H1 (cell line): Measurements from ENCODE around the gene SLC25A6. TPM values are rescaled to one million over a fixed set of nuclear protein-coding genes. Genes with fewer than 3 reads are reported as not detected.

Experiments used
- CTCF ChIA-PET: fragments of 300-600 bp; sonication (Branson Sonifier 250); formaldehyde crosslinking; loops from one replicate; lab custom pipeline; 2021; ENCODE audit not compliant: partially characterized antibody; lab: Charles Lee
- POLR2A ChIA-PET: fragments of 300-600 bp; sonication (Branson Sonifier 250); formaldehyde crosslinking; loops from one replicate; lab custom pipeline; 2021; ENCODE audit warnings: inconsistent platforms; ENCODE audit not compliant: partially characterized antibody; lab: Charles Lee
- DNase-seq, 2 experiments: peaks; one replicate each; pipeline versions ENCODE4 v3.0.0 to v3.0.0-alpha.2; 2010 to 2022; ENCODE audit warnings: low spot score in 2 of 2, low read depth in 1 of 2, mixed read lengths in 1 of 2
- FAIRE-seq: peaks from 2 replicates; lab custom pipeline; 2011; peaks lifted over from hg19 to GRCh38; lab: Jason Lieb, UNC
- H2AFZ ChIP-seq: 2 replicates; pipeline ENCODE4 v1.8.1; 2012; ENCODE audit warnings: low read length, inconsistent platforms
- H2AK5ac ChIP-seq: 2 replicates; pipeline ENCODE4 v1.6.1; 2013; ENCODE audit warnings: low read depth, low read length
- H2BK120ac ChIP-seq: replicated peaks from 2 replicates; pipeline ENCODE3; 2013; ENCODE audit warnings: low read depth, low read length, inconsistent platforms
- H2BK12ac ChIP-seq: 2 replicates; pipeline ENCODE4 v1.6.1; 2013; ENCODE audit warnings: low read depth, low read length
- H2BK15ac ChIP-seq: 2 replicates; pipeline ENCODE4 v1.6.1; 2013; ENCODE audit warnings: low read length
- H2BK20ac ChIP-seq: 2 replicates; pipeline ENCODE4 v1.6.1; 2013; ENCODE audit warnings: low read length
- H2BK5ac ChIP-seq: 2 replicates; pipeline ENCODE4 v1.6.1; 2013; ENCODE audit warnings: low read depth, low read length
- H3K14ac ChIP-seq: 2 replicates; pipeline ENCODE4 v1.6.1; 2013; ENCODE audit warnings: inconsistent platforms; ENCODE audit not compliant: insufficient read length
- H3K18ac ChIP-seq: 2 replicates; pipeline ENCODE4 v1.6.1; 2013; ENCODE audit warnings: low read length; ENCODE audit errors: extremely low read depth
- H3K23ac ChIP-seq: 2 replicates; pipeline ENCODE4 v1.6.1; 2013; ENCODE audit warnings: inconsistent platforms; ENCODE audit not compliant: insufficient read length
- H3K23me2 ChIP-seq: 2 replicates; pipeline ENCODE4 v1.6.1; 2013; ENCODE audit warnings: low read depth, low read length
- H3K27ac ChIP-seq: 2 replicates; pipeline ENCODE4 v1.6.1; 2011; ENCODE audit warnings: low read depth, low read length, inconsistent platforms
- H3K27me3 ChIP-seq, 4 experiments: replicated peaks in 1 of 4; 1 replicate in 1 of 4; 2 replicates in 3 of 4; pipeline versions ENCODE4 v1.6.1 to v1.8.1; 2011 to 2013; ENCODE audit warnings: low read length in 3 of 4, mild to moderate bottlenecking in 3 of 4, inconsistent platforms in 2 of 4, mixed read lengths in 2 of 4, moderate library complexity in 1 of 4; ENCODE audit not compliant: control insufficient read depth in 3 of 4, insufficient read depth in 3 of 4; ENCODE audit errors: extremely low read depth in 1 of 4
- H3K36me3 ChIP-seq, 4 experiments: 2 replicates each; pipeline versions ENCODE4 v1.6.1 to v1.8.1; 2011 to 2013; ENCODE audit warnings: mild to moderate bottlenecking in 4 of 4, low read length in 3 of 4, moderate library complexity in 2 of 4, control low read depth in 1 of 4, inconsistent platforms in 1 of 4; ENCODE audit not compliant: insufficient read depth in 4 of 4, control insufficient read depth in 2 of 4
- H3K4ac ChIP-seq: replicated peaks from 2 replicates; pipeline ENCODE3; 2013; ENCODE audit warnings: low read length, low read depth, mixed read lengths, inconsistent platforms; ENCODE audit not compliant: insufficient read length
- H3K4me1 ChIP-seq, 4 experiments: replicated peaks in 1 of 4; 1 replicate in 1 of 4; 2 replicates in 3 of 4; pipeline versions ENCODE4 v1.6.1 to v1.8.1; 2011 to 2013; ENCODE audit warnings: low read length in 3 of 4, inconsistent platforms in 2 of 4, mixed read lengths in 1 of 4; ENCODE audit not compliant: insufficient read depth in 4 of 4, control insufficient read depth in 3 of 4
- H3K4me2 ChIP-seq, 2 experiments: 2 replicates each; pipeline versions ENCODE4 v1.6.1 to v1.8.1; 2011 to 2013; ENCODE audit warnings: low read depth in 2 of 2, low read length in 2 of 2, control low read depth in 1 of 2, inconsistent platforms in 1 of 2, mild to moderate bottlenecking in 1 of 2; ENCODE audit not compliant: insufficient read depth in 1 of 2
- H3K4me3 ChIP-seq, 4 experiments: fragments of 200-600, 300-600 bp in 1 of 4; sonication (generic), shearing (Covaris generic), sonication (Bioruptor Twin) in 1 of 4; 2 replicates each; pipeline versions ENCODE4 v1.5.1 to v1.8.1; 2011 to 2016; ENCODE audit warnings: low read length in 4 of 4, low read depth in 3 of 4, control low read depth in 2 of 4, inconsistent platforms in 2 of 4, mild to moderate bottlenecking in 2 of 4, mixed read lengths in 1 of 4, moderate library complexity in 1 of 4; ENCODE audit not compliant: insufficient read depth in 2 of 4; ENCODE audit errors: extremely low read depth in 1 of 4
- H3K56ac ChIP-seq: replicated peaks from 2 replicates; pipeline ENCODE3; 2013; ENCODE audit warnings: low read depth, mild to moderate bottlenecking, mixed read lengths, low read length, inconsistent platforms; ENCODE audit not compliant: insufficient read length
- H3K79me1 ChIP-seq: 2 replicates; pipeline ENCODE4 v1.6.1; 2013; ENCODE audit warnings: low read depth, low read length, control low read depth
- H3K79me2 ChIP-seq, 2 experiments: 2 replicates each; pipeline versions ENCODE4 v1.6.1 to v1.8.1; 2012 to 2013; ENCODE audit warnings: low read length in 2 of 2, mild to moderate bottlenecking in 2 of 2, inconsistent platforms in 1 of 2; ENCODE audit not compliant: insufficient read depth in 2 of 2, control insufficient read depth in 1 of 2
- H3K9ac ChIP-seq, 4 experiments: replicated peaks in 1 of 4; 1 replicate in 1 of 4; 2 replicates in 3 of 4; pipeline versions ENCODE4 v1.6.1 to v1.8.1; 2011 to 2013; ENCODE audit warnings: low read depth in 3 of 4, low read length in 3 of 4, control low read depth in 2 of 4, mild to moderate bottlenecking in 2 of 4, moderate library complexity in 2 of 4, inconsistent platforms in 1 of 4; ENCODE audit errors: extremely low read depth in 1 of 4
- H3K9me3 ChIP-seq, 2 experiments: 2 replicates each; pipeline versions ENCODE4 v1.6.1 to v1.8.1; 2012 to 2013; ENCODE audit warnings: mild to moderate bottlenecking in 2 of 2, moderate library complexity in 2 of 2, control low read depth in 1 of 2, inconsistent platforms in 1 of 2, low read depth in 1 of 2, low read length in 1 of 2, mixed read lengths in 1 of 2; ENCODE audit not compliant: insufficient read depth in 2 of 2
- H4K20me1 ChIP-seq, 2 experiments: replicated peaks in 1 of 2; 2 replicates each; pipeline versions ENCODE3 to v1.8.1; 2011 to 2013; ENCODE audit warnings: inconsistent platforms in 2 of 2, low read length in 2 of 2, mild to moderate bottlenecking in 1 of 2; ENCODE audit not compliant: insufficient read depth in 2 of 2, control insufficient read depth in 1 of 2
- H4K5ac ChIP-seq: 2 replicates; pipeline ENCODE4 v1.6.1; 2013; ENCODE audit warnings: low read length, low read depth, mixed read lengths, inconsistent platforms; ENCODE audit not compliant: insufficient read length
- H4K8ac ChIP-seq: 2 replicates; pipeline ENCODE4 v1.8.0; 2013; ENCODE audit warnings: mild to moderate bottlenecking, moderate library complexity, low read length, inconsistent platforms; ENCODE audit not compliant: insufficient read depth; ENCODE audit errors: extremely low read depth
- H4K91ac ChIP-seq: replicated peaks from 2 replicates; pipeline ENCODE3; 2013; ENCODE audit warnings: low read length, mixed read lengths, inconsistent platforms; ENCODE audit not compliant: insufficient read length
- BRCA1 ChIP-seq: IDR thresholded peaks from 2 replicates; pipeline ENCODE4 v1.6.1; 2012; ENCODE audit warnings: low read depth, low read length, improper control_type of control experiment
- CEBPB ChIP-seq: IDR thresholded peaks from 2 replicates; pipeline ENCODE4 v1.6.1; 2012; ENCODE audit warnings: low read depth, low read length
- CREB1 ChIP-seq: IDR thresholded peaks from 2 replicates; pipeline ENCODE4 v1.6.1; 2012; ENCODE audit warnings: inconsistent platforms
- EGR1 ChIP-seq: IDR thresholded peaks from 2 replicates; pipeline ENCODE4 v1.6.1; 2011; ENCODE audit warnings: low read depth, low read length, borderline replicate concordance
- EP300 ChIP-seq, 2 experiments: IDR thresholded peaks; 1 replicate in 1 of 2; 2 replicates in 1 of 2; pipeline ENCODE4 v1.6.1; 2011 to 2012; ENCODE audit warnings: low read depth in 2 of 2, low read length in 2 of 2, mild to moderate bottlenecking in 2 of 2, borderline replicate concordance in 1 of 2, inconsistent platforms in 1 of 2, moderate library complexity in 1 of 2
- HDAC2 ChIP-seq, 2 experiments: fragments of 300-600 bp in 1 of 2; sonication (generic) in 1 of 2; IDR thresholded peaks; 2 replicates each; pipeline ENCODE4 v1.6.1; 2011 to 2012; ENCODE audit warnings: low read depth in 2 of 2, low read length in 2 of 2, mild to moderate bottlenecking in 2 of 2, moderate library complexity in 2 of 2, borderline replicate concordance in 1 of 2, inconsistent platforms in 1 of 2
- JUN ChIP-seq: IDR thresholded peaks from 2 replicates; pipeline ENCODE4 v1.6.1; 2011; ENCODE audit warnings: low read depth, mild to moderate bottlenecking, improper control_type of control experiment, low read length
- KDM1A ChIP-seq: fragments of 200-600, 300-600 bp; sonication (generic); IDR thresholded peaks from 2 replicates; pipeline ENCODE4 v1.7.1; 2016; ENCODE audit warnings: mild to moderate bottlenecking, low read length, borderline replicate concordance
- POLR2A ChIP-seq, 2 experiments: IDR thresholded peaks; 1 replicate in 1 of 2; 2 replicates in 1 of 2; pipeline ENCODE4 v1.6.1; 2011; ENCODE audit warnings: low read depth in 2 of 2, low read length in 2 of 2, mild to moderate bottlenecking in 2 of 2; ENCODE audit errors: control extremely low read depth in 1 of 2
- SIN3A ChIP-seq, 2 experiments: IDR thresholded peaks in 1 of 2; conservative IDR thresholded peaks in 1 of 2; 2 replicates each; pipeline ENCODE4 v1.6.1; 2011 to 2012; ENCODE audit warnings: low read length in 2 of 2, improper control_type of control experiment in 1 of 2, low read depth in 1 of 2, mild to moderate bottlenecking in 1 of 2
- SIX5 ChIP-seq: IDR thresholded peaks from 2 replicates; pipeline ENCODE4 v1.6.1; 2011; ENCODE audit warnings: mild to moderate bottlenecking, low read depth, low read length
- SUZ12 ChIP-seq: fragments of 200-600 bp; sonication (generic); IDR thresholded peaks from 2 replicates; pipeline ENCODE4 v1.6.1; 2012; ENCODE audit warnings: mild to moderate bottlenecking, inconsistent platforms, low read length, moderate library complexity, mixed read lengths
- ZNF274 ChIP-seq: IDR thresholded peaks from 2 replicates; pipeline ENCODE4 v1.7.0; 2012; ENCODE audit warnings: low read length, borderline replicate concordance; ENCODE audit errors: extremely low read depth
- WGBS, 2 experiments: shearing (Covaris generic) in 1 of 2; methylation state at CpG; one replicate each; pipeline versions ENCODE4 v1.1.6 to v1.1.7; 2013 to 2015; ENCODE audit warnings: low lambda C conversion rate in 2 of 2, mixed read lengths in 2 of 2, inconsistent platforms in 1 of 2, low coverage in 1 of 2, missing lambda C conversion rate in 1 of 2; ENCODE audit not compliant: insufficient replicate concordance in 2 of 2, insufficient coverage in 1 of 2, insufficient read length in 1 of 2; ENCODE audit errors: extremely low coverage in 1 of 2, missing lambda C conversion rate in 1 of 2; 5-methylcytosine and 5-hydroxymethylcytosine counted together
- polyA plus RNA-seq, 7 experiments: library from polyadenylated mRNA; depleted of rRNA in 3 of 7; stranded (reverse) in 5 of 7; unstranded in 2 of 7; fragments of >200 nt in 5 of 7; fragments of 200-250 nt in 2 of 7; gene quantifications; 1 replicate in 5 of 7; 2 replicates in 1 of 7; 4 replicates in 1 of 7; pipeline versions ENCODE4 v1.2.1 to v1.2.3, GENCODE V29; 2011 to 2013; ENCODE audit warnings: missing spikeins in 2 of 7, mixed read lengths in 2 of 7
- total RNA-seq: library from RNA; stranded (reverse); fragmentation: NEBNext Ultra II Directional; extraction: Animal tissue kit (Norgen Biotek cat#: 25700); gene quantifications from 2 replicates; pipeline ENCODE4 v1.2.1, GENCODE V29; 2021
- TF ChIP-seq, protein P1 (sequence below): IDR thresholded peaks from 2 replicates; pipeline ENCODE4 v1.6.1; 2012; ENCODE audit warnings: inconsistent platforms

Gene SLC25A6
- total and polyA plus RNA-seq, 2 of the 8 experiments (the other 6 are each of a cell fraction or from before 2014, with no cell fraction given): 487 to 1,220 TPM

DNA sequence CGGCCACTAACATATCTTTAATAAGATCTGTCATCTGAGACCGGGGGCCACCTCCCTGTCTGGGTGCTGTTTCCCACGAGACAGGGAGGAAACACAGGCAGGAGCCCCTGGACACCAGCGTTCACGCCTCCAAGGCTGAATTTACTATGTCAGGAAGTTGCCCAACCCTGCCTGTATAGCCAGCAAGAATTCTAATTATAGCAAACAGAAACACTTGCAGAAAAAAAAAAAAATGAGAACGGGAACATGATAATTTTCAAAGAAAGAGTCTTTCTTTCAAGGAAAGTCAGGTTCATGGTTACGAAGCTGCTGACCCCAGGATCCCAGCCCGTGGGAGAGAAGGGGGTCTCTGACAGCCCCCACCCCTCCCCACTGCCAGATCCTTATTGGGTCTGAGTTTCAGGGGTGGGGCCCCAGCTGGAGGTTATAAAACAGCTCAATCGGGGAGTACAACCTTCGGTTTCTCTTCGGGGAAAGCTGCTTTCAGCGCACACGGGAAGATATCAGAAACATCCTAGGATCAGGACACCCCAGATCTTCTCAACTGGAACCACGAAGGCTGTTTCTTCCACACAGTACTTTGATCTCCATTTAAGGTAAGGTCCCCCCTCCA lies 55.5 kb downstream of the SLC25A6 start, which contains the start of gene IL3RA:
Gene IL3RA, plus strand, starts transcription at position 455 of the 613 bp plus-strand sequence. CDS start 4,981 bp downstream, outside the sequence.
- no peak within 1 kb of the TSS for H3K56ac ChIP-seq
- H3K4me1 ChIP-seq: no peaks in the 10 kb centered on the region
- FAIRE-seq (no peak), DNase-seq (no peak)
- H3K4me3 ChIP-seq: no peak within 1 kb of the TSS
- no peaks in the 10 kb centered on the region for H3K79me2 ChIP-seq
- H2BK120ac ChIP-seq: no peak within 1 kb of the TSS
- H4K5ac ChIP-seq: no peak within 1 kb of the TSS
- H3K4ac ChIP-seq: no peak within 1 kb of the TSS
- H2BK15ac ChIP-seq: no peak within 1 kb of the TSS
- no peak within 1 kb of the TSS for H3K27ac ChIP-seq
- no peak within 1 kb of the TSS for H2AK5ac ChIP-seq
- no peak within 1 kb of the TSS for H3K23ac ChIP-seq
- no peak within 1 kb of the TSS for H2BK12ac ChIP-seq
- peaks cover under 1 to 5% of the 10 kb centered on the region in 2 experiments; a peak in 2 of 4 replicates for H3K9me3 ChIP-seq
- H2AFZ ChIP-seq: no peak within 1 kb of the TSS
- no peak within 1 kb of the TSS for H4K8ac ChIP-seq
- CTCF ChIA-PET: no interaction called here
- POLR2A ChIA-PET: no interaction called here
- H3K4me2 ChIP-seq: no peak within 1 kb of the TSS
- no peak within 1 kb of the TSS for H2BK20ac ChIP-seq
- H4K91ac ChIP-seq: no peak within 1 kb of the TSS
- H3K14ac ChIP-seq: no peak within 1 kb of the TSS
- H3K9ac ChIP-seq: no peak within 1 kb of the TSS
- no peak within 1 kb of the TSS for H2BK5ac ChIP-seq
- no peaks in the 10 kb centered on the region for H3K23me2 ChIP-seq
- no peaks in the 10 kb centered on the region for H3K27me3 ChIP-seq
- no peak within 1 kb of the TSS; the same call in 1 of the 2 replicates for H3K18ac ChIP-seq
- peaks cover 0 to 3% of the 10 kb centered on the region in 2 experiments for H4K20me1 ChIP-seq
- no peaks in the 10 kb centered on the region for H3K36me3 ChIP-seq
- H3K79me1 ChIP-seq: no peaks in the 10 kb centered on the region
- 78% methylated on average over 14 of the region's 14 CpGs; no CpG with 5 or more reads in 1 of the 2 experiments for WGBS, 2 experiments
- TF ChIP-seq POLR2A (IDR thresholded peaks at IDR 0.05; ENCODE audit: control extremely low read depth in 1 of 2, low read depth in 2 of 2, low read length in 2 of 2) (no peak), ZNF274 (no peak), EP300 (IDR thresholded peaks at IDR 0.05; ENCODE audit: borderline replicate concordance in 1 of 2, low read depth in 2 of 2, low read length in 2 of 2) (no peak), SIX5 (no peak), KDM1A (no peak), SIN3A (conservative IDR thresholded peaks at IDR 0.05 in 1 of 2, IDR thresholded peaks at IDR 0.05 in 1 of 2; ENCODE audit: low read depth in 1 of 2, low read length in 2 of 2) (no peak), BRCA1 (no peak), CEBPB (no peak), EGR1 (no peak), JUN (no peak), HDAC2 (IDR thresholded peaks at IDR 0.05; ENCODE audit: borderline replicate concordance in 1 of 2, low read depth in 2 of 2, low read length in 2 of 2) (no peak), SUZ12 (no peak), CREB1 (no peak)
- TF ChIP-seq, protein P1, sequence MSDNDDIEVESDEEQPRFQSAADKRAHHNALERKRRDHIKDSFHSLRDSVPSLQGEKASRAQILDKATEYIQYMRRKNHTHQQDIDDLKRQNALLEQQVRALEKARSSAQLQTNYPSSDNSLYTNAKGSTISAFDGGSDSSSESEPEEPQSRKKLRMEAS: no peak
